HG03469 (cell line): ENCODE data around the gene KCNJ8.
"Not testable (repeated sequence)": the region's sequence is repeated elsewhere in the genome, so short reads cannot be mapped to it uniquely, and the experiment has no call there.

Experiments used
- ATAC-seq: cut with Tn5 transposase; IDR thresholded peaks from one replicate; pipeline ENCODE4 v1.9.1; 2021; ENCODE audit warnings: mild to moderate bottlenecking, moderate library complexity, moderate number of reproducible peaks; ENCODE audit not compliant: unreplicated experiment

KCNJ8 gene

GRCh38 chr12:21774358-21775132, at the start of gene KCNJ8:
KCNJ8 (minus strand) TSS chr12:21774706; CDS start chr12:21773616, 1,090 bp downstream.
- ATAC-seq = no peak

DNA sequence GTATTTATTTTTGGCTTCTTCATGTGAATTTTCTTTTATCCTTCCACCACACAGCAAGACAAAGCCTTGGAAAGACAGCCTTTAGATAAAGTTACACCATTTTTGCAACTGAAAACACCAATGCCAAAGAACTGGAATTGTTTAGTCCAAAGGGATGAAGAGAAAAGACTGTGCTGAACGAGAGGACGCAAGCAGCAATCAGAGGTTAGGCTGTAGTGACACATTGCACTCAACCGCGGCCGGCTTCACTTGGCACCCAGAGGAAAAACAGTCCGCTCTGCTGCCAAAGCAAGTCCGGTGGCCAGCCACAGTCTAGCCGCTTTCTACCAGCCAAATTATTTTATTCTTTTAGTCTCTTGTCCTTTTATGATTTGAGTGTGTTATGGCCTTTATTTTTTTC, 49.1 kb upstream of the KCNJ8 start:
- no peak for ATAC-seq

- ATAC-seq = no peak
These were observed 45.2 kb upstream of the KCNJ8 start for GRCh38 chr12:21819678-21820077.

- ATAC-seq = no peak
These were observed 44.7 kb upstream of the KCNJ8 start for GRCh38 chr12:21819236-21819635.

DNA sequence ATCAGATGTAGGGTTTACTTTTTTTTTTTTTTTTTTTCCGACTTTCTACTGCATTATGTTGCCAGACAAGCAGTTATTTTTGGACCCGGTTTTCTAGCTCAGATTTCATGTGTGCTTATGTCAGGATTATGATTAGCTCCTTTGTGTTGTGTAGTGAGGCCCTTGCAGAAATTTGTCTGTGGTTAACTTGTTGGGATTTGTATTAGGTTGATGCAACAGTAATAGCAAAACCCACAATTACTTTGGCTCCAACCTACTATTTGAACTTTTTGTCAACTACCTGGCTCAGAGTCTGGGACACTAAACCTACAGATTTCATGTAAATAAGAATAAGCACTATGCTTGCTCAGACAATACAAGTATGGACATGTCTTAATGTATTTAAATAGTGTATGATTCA, 44.1 kb upstream of the KCNJ8 start:
- ATAC-seq = no peak

- ATAC-seq = no peak
These were observed 41.0 kb upstream of the KCNJ8 start for GRCh38 chr12:21815306-21816062.

DNA sequence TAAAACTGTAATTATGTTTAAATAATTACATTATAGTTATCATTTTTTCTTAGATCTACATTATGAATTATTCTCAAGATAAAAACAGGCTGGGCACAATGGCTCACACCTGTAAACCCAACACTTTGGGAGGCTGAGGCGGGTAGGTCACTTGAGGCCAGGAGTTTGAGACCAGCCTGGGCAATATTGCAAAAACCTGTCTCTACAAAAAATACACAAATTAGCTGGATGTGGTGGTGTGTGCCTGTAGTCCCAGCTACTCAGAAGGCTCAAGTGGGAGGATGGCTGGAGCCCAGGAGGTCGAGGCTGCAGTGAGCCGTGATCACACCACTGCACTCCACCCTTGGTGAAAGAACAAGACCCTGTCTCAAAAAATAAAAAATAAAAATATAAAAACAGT, 40.3 kb upstream of the KCNJ8 start:
- no peak for ATAC-seq

DNA sequence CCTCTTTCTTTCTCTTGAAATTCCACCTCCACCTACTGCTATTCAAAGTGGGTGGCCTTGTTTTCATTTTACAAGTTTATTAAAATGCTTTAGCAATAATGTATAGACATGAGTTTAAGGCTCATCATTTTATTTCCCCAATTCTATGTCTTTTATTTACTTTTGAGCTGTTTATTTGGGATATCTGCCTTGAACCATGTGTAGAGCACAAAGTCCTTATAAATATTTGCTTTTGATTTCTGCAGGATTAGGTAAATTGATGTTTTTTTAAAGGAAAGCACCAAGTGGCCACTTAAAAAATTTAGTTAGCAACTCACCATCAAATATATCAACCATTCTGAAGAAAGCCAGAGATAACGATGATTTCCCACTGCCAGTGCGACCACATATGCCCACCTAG, 39.8 kb upstream of the KCNJ8 start:
- ATAC-seq = no peak

DNA sequence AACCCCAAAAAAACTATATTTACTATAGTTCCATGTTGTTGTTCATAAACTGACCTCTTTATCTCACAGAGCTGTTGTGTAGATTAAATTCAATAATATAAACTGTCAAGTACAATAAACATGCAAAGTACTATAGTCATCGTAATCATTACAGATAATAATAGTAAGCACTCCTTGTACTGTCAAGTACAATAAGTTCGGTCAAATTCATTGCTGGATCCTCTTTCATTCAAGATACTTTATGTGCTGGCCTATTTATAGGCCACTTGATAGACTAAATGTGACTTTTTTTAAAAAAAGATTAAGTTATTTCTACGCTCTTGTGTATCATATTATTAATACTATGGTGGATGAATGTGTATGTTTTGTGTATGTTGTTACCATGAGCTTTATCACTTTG, 39.2 kb upstream of the KCNJ8 start:
- ATAC-seq = no peak

DNA sequence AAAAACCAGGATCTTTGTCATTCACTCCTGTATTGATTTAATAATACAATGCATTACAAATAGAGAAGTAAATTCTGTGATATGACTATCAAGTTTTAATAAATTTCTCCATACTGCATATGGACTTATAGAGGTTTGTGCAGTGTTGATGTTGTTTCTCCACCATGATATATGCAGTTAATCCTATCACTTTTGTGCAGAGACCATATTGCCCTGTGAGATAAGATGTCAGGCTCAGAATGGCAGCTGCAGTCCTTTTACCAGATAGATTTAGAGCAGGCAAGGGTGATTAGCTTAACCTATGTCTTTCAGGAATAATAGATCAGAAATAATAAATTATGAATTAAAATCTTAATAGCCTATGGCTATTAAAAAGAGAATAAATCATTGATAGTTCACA, 38.6 kb upstream of the KCNJ8 start:
- ATAC-seq = no peak

DNA sequence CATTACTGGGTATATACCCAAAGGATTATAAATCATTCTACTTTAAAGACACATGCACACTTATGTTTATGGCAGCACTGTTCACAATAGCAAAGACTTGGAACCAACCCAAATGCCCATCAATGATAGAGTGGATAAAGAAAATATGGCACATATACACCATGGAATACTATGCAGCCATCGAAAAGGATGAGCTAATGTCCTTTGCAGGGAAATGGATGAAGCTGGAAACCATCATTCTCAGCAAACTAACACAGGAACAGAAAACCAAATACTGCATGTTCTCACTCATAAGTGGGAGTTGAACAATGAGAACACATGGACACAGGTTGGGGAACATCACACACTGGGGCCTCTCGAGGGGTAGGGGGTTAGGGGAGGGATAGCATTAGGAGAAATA, 37.8 kb upstream of the KCNJ8 start:
- ATAC-seq = not testable (repeated sequence)

DNA sequence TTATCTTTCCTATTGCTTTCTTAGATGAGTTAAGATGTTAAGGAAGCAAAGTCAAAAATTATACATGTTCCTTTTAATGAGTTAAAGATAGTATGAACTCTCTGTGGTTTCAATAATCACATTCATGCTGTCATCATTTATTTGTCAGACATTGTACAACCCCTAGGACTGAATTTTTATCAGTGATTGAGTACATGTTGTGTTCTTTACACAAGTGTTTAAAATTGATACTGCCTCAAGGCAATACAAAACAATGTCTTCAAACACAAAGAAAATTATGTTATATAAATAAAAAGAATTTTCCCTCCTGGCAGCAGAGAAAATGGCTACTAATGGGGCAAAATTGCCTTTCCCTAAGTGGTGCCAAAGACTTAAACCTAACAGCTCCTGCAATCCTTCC, 34.6 kb upstream of the KCNJ8 start:
- ATAC-seq = no peak

DNA sequence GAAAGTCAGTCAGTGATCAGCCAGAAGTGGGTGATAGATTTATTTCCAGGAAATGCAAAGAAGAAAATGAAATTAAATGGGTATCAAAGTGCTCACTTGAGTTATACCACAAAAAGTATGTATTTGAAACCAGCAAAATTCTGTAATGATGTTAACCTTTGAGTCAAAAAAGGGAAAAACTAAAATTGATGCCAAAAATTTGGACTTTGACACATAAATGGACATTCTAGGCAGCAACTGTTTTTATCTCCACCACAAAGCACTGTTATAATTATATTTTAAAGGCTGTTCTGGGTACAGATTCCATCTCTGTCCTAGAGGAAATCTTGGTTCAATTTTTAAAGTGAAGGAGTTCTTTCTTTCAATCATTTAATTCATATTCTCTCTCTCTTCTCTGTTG, 31.7 kb upstream of the KCNJ8 start:
- no peak for ATAC-seq

DNA sequence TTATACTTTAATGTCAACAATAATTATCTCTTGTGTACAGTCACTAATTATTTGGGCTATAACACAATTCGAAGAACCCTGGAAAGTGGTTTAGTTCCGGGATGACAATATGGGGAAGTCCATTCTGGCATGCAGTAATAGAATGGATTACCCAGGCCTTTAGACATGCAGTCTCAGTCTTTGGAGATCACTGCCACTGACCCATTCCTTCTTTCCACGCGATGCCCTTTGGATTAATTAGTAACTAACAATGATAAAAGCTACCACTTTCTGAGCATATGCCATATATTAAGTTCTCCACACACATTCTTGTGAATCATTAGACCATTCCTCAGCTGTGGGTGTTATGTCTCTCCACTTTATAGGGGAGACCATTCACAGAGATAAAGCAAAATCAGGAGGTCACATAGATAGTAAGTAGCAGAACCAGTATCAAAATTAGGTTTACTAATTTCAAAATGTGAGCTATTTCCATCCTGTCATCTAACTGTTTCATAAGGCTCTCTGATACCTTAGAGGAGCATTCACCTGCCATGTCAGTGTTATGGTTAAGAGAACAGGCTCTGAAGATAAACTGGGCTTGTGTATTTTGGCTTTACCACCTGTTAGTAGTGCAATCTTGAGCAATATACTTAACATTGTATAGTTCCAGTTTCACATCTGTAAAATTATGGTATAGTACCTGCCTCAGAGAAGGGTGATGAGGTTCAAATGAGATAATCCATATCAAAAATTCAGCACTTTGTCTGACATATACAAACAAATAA, 27.2 kb upstream of the KCNJ8 start:
- no peak for ATAC-seq

DNA sequence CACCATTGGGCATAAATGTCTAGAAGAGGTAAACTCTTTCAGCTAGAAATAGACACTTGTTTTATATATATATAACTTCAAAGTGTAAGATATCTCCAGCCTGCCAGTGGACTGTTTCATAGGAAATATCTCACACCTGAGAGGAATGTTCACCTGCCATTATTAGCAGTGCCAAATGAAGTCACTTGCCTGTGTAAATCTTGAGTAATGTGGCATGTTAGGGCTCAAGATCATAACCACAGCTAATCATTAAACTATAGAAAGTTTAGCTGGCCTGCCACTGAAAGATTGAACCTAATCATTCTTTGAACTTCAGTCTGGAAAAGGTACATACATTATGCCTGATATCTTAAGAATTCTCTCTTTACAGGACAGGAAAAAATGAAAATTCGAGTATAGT, 25.5 kb upstream of the KCNJ8 start:
- no peak for ATAC-seq

DNA sequence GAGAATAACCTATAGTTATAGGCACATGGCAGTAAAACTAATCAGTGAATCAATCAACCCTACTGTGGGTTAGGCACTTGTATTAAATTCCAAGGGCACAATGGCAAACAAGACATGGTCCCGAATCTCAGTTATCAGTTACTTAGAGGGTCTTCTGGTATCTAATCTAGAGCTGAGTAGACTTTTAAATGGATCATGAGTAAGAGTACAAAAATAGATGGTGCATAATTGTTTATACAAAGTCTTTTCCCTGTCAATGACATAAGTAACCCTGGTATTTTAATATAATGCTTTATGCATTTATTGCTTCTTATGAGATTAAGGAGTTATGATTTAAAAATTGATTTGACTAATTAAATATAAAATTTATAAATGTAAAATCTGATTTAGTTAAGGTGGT, 23.0 kb upstream of the KCNJ8 start:
- no peak for ATAC-seq

DNA sequence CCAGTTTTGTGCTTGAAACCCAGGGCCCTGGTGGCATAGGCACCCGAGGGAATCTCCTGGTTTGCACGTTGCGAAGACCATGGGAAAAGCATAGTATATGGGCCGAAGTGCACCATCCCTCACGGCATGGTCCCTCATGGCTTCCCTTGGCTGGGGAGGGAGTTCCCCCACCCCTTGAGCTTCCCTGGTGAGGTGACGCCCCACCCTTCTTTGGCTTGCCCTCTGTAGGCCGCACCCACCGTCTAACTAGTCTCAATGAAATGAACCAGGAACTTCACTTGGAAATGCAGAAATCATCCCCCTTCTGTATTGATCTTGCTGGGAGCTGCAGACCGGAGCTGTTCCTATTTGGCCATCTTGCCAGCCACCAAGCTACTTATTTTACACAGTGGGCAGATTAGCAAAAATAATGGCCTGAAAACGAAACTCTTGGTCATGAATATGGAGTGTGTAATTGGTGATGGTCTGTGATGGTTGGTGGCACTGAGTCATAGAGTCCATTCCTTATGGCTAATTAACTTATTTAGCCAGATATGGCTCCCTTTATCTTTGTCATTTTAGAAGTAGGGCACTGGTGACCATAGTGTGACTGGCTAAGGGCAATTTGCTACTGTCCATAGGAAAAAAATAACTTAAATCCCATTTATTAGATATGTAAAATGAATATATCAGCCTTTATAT, 21.3 kb upstream of the KCNJ8 start:
- ATAC-seq = no peak

- ATAC-seq = not testable (repeated sequence)
These were observed 20.5 kb upstream of the KCNJ8 start for GRCh38 chr12:21794807-21795595.

- not testable (repeated sequence) for ATAC-seq
These were observed 15.2 kb upstream of the KCNJ8 start for GRCh38 chr12:21789687-21790086.
